HL-60 (cell line): ENCODE data around the gene SPIRE1.

Source experiments
- DNase-seq, 2 experiments: peaks; one replicate each; pipeline ENCODE4 v3.0.0-alpha.2; 2010 to 2020; ENCODE audit warnings: low read depth in 1 of 2, low spot score in 1 of 2
- H3K27ac ChIP-seq: fragments of 250-450 bp; sonication (Bioruptor Pico); replicated peaks from 2 replicates; pipeline ENCODE4 v1.5.1; 2020; ENCODE audit warnings: mild to moderate bottlenecking, moderate library complexity
- H3K27me3 ChIP-seq: fragments of 250-450 bp; sonication (Bioruptor Pico); 2 replicates; pipeline ENCODE4 v1.5.1; 2021; ENCODE audit warnings: mild to moderate bottlenecking, moderate library complexity; ENCODE audit not compliant: insufficient read depth, poor library complexity, severe bottlenecking
- H3K4me3 ChIP-seq: replicated peaks from 2 replicates; pipeline ENCODE4 v1.5.1; 2011; ENCODE audit warnings: mild to moderate bottlenecking, control low read depth, low read length; ENCODE audit not compliant: insufficient read depth
- CTCF ChIP-seq: IDR thresholded peaks from one replicate; pipeline ENCODE4 v1.5.1; 2011; ENCODE audit warnings: low read length, control low read depth, inconsistent platforms; ENCODE audit not compliant: insufficient read depth
- GABPA ChIP-seq: IDR thresholded peaks from 2 replicates; pipeline ENCODE4 v1.6.1; 2012; ENCODE audit warnings: low read depth
- POLR2AphosphoS5 ChIP-seq: IDR thresholded peaks from 2 replicates; pipeline ENCODE4 v1.6.1; 2012; ENCODE audit warnings: low read depth
- REST ChIP-seq: IDR thresholded peaks from 2 replicates; pipeline ENCODE4 v1.6.1; 2012; ENCODE audit warnings: low read depth; ENCODE audit not compliant: insufficient replicate concordance
- SPI1 ChIP-seq: IDR thresholded peaks from 2 replicates; pipeline ENCODE4 v1.6.1; 2012; ENCODE audit warnings: low read depth, mild to moderate bottlenecking, borderline replicate concordance

The SPIRE1 gene

GRCh38 chr18:12702221-12703095 lies 44.6 kb upstream of the SPIRE1 start, which contains the start of the genes CEP76 and PSMG2:
Gene CEP76 (minus strand): TSS chr18:12702723. CDS start chr18:12702548, 175 bp downstream.
Gene PSMG2 (plus strand): TSS chr18:12703042. CDS start chr18:12703108, 66 bp downstream.
- no peaks in the 10 kb centered on the region for H3K27me3 ChIP-seq
- H3K27ac ChIP-seq: peak within 1 kb of the TSS; percentile 100
- H3K4me3 ChIP-seq: peak within 1 kb of the TSS; percentile 91
- TF ChIP-seq GABPA: no peak
- no peak; the same call in 1 of the 2 replicates for TF ChIP-seq SPI1
- peak; percentile 78 for TF ChIP-seq REST
- TF ChIP-seq CTCF: no peak
- peak; percentile 88 for TF ChIP-seq POLR2AphosphoS5
- DNase-seq: peak; percentile 81 to 93

DNA sequence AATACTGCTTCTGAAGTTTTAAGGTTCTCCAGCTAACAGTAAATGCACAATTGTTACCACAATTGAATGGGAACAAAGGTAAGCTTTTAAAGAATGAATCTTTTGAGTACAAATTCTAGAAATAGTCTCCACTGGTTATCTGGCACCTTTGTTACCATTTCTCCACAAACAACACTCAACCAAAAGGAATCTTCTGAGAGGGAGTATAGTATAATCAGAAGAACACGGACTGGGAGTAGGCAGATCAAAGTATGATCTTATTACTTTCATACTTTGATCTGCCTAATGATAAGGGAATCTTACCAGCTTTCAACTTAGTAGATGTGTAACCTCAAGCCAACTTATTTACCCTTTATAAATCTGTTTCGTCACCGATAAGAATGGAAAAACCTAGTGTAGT lies 43.3 kb upstream of the SPIRE1 start:
- no peak for DNase-seq
- TF ChIP-seq GABPA: no peak
- TF ChIP-seq SPI1: no peak
- TF ChIP-seq CTCF: no peak
- TF ChIP-seq POLR2AphosphoS5: no peak
- TF ChIP-seq REST: no peak
- Histone ChIP-seq H3K27ac (no peak overlapping the region; the same call in 1 of the 2 replicates), H3K4me3 (peak overlapping the region; percentile 91), H3K27me3 (no peaks in the 10 kb centered on the region)

GRCh38 chr18:12699747-12700146 lies 41.8 kb upstream of the SPIRE1 start:
- DNase-seq: no peak
- Histone ChIP-seq H3K27me3 (no peaks in the 10 kb centered on the region), H3K4me3 (no peak overlapping the region), H3K27ac (no peak overlapping the region)
- no peak for TF ChIP-seq CTCF
- TF ChIP-seq POLR2AphosphoS5: no peak
- no peak for TF ChIP-seq GABPA
- no peak for TF ChIP-seq SPI1
- TF ChIP-seq REST: no peak
